SW 1271 (cell line): ENCODE results near the gene HIKESHI.

Experiments
- DNase-seq, 2 experiments: peaks; one replicate each; lab custom pipeline; 2025; lab: John Stamatoyannopoulos, UW

The HIKESHI gene

GRCh38 chr11:86374586-86374985, 72.5 kb downstream of the HIKESHI start, which contains the start of gene CCDC81:
Gene CCDC81 (plus strand): TSS chr11:86374887. CDS start chr11:86375164, 277 bp downstream.
- DNase-seq: no peak

DNA sequence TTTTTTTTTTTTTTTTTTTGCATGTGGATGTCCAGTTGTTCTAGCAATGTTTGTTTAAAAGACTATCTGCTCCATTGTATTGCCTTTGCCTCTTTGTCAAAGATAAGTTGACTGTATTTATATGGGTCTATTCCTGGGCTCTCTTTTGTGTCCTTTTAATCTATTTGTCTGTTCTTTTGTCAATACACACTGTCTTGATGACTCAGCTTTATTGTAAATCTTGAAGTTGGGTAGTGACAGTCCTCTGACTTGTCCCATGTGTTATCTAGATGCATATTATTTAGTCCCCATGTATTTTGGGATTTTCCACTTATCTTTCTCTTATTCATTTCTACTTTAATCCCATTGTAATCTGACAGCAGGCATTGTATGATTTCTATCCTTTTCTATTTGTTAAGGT, 75.9 kb downstream of the HIKESHI start:
- no peak for DNase-seq

DNA sequence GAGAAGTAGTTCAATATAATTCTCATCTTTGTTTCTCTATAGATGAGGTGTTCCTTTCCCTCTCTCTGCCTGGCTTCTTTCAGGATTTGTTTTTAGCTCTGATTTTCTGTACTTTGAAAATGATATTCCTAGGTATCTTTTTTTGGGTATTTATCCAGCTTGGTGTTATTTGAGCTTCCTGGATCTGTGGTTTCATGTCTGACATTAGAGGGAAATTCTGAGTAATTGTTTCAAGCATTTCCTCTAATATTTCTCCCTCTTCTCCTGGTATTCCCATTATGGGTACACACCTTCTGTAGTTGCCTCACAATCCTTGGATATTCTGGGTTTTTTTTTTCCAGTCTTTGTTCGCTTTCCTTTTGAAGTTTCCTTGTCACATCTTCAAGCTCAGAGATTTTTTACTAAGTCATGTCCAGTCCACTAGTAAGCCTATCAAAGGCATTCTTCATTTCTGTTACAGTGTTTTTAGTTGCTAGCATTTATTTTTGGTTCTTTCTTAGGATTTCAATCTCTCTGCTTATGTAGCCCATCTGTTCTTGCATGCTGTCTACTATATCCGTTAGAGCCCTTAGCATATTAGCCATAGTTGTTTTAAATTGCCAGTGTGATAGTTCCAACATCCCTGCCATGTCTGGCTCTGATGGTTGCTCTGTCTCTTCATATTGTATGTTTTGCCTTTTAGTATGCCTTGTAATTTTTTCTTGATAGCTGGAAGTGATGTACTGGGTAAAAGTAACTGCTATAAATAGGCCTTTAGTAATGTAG, 78.4 kb downstream of the HIKESHI start:
- DNase-seq: no peak

DNA sequence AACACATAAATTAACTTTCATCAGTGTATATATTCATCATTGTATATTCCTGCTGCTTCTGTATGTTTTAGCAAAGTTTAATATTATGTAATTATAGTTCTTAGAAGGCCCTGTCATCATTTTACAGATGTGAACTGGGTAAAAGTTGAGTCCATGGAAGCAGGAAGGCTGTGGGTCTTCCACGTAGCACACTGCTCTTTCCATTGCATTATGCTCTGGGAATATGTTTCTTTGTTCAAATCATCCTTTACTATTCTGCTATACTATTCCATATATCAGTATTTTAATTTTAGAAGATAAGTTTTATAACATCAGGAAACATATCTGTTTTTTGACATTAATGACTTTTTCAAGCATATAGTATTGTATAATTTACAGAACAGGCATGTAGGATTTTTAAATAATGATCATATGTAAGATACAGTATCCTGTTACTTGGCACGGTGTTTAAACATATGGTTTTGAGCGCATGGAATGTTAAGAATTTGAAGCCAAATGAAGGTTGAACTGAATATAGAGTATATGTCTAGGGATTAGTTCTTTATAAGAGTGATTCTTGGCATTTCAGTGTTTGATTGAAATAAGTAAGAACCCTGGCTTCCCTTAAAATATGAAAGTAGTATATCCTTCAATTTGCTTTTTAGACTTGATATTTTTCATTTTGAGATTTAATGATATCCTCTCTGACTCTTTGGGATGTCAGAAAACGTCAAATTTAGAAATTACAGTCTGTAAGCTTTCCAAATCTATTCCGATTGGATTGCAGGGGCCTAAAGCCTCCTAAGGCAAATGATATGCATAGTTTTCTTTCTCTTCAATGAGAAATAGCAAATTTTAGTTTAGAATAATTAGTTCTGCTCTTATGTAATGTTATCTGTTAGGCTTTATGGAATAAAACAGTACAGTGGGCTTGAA, 81.3 kb downstream of the HIKESHI start:
- no peak for DNase-seq

DNA sequence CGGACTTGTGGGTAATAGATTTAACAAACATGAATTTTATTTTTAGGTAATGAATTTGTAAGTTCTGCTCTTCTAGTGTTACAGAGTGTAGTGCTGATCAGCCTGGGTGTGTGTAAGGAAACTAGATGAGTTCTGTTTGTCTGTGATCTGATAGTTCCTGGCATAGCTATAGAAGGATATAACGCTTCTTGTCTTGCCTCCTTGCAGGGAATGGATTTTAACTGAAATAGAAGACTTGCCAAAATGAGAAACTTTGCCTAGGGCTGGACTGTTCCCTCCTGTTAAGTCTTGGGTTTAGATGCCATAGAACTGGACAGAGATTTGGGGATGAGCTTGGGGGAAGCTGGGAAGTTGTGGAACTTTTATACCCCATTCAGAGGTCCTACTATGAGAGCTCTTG, 84.2 kb downstream of the HIKESHI start:
- no peak for DNase-seq

- no peak for DNase-seq
These were observed 84.7 kb downstream of the HIKESHI start for GRCh38 chr11:86386746-86387145.

GRCh38 chr11:86388198-86388597, 86.2 kb downstream of the HIKESHI start:
- DNase-seq: no peak

DNA sequence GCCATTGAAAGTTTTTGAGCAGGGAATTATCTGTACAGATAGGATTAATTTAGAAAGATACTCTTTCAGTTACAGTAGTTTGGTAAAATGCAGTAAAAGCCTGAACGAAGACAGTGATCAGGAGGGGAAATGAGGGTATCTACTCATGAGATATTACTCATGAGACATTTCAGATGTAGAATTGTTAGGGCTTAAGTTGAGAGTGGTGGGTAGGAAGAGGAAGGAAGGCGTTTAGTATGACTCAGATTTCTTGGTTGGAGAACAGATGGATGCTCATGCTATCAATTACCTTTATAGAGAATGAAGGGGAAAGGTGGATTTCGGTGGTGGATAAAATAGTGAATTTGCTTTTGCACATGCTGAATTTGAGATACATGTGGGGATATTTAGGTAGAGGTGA, 88.4 kb downstream of the HIKESHI start:
- no peak for DNase-seq

- no peak for DNase-seq
These were observed 93.1 kb downstream of the HIKESHI start for GRCh38 chr11:86395061-86395551.
